HEK293T (cell line): ENCODE data around the gene PHC2.

ENCODE experiments used
- CTCF ChIA-PET: fragments of 350-600 bp; formaldehyde crosslinking; extraction: SDS; loops from one replicate; lab custom pipeline; 2021; ENCODE audit warnings: antibody characterized with exemption, inconsistent platforms; lab: Yijun Ruan, JAX
- POLR2A ChIA-PET: fragments of 350-600 bp; formaldehyde crosslinking; extraction: SDS; loops from one replicate; lab custom pipeline; 2020; ENCODE audit warnings: antibody characterized with exemption, inconsistent platforms; lab: Yijun Ruan, JAX
- DNase-seq: peaks from one replicate; pipeline ENCODE4 v3.0.0; 2012; ENCODE audit warnings: mixed read lengths; ENCODE audit errors: extremely low spot score
- ARNT ChIP-seq: fragments of 450-650 bp; IDR thresholded peaks from 2 replicates; pipeline ENCODE4 v1.6.1; 2017; ENCODE audit warnings: mild to moderate bottlenecking
- BHLHE40 ChIP-seq: fragments of 450-650 bp; IDR thresholded peaks from 2 replicates; pipeline ENCODE4 v1.6.1; 2016; ENCODE audit warnings: mild to moderate bottlenecking, moderate library complexity, borderline replicate concordance
- CTBP1 ChIP-seq: fragments of 450-650 bp; IDR thresholded peaks from 2 replicates; pipeline ENCODE4 v1.6.1; 2016; ENCODE audit warnings: borderline replicate concordance
- ELF4 ChIP-seq: fragments of 450-650 bp; IDR thresholded peaks from 2 replicates; pipeline ENCODE4 v1.6.1; 2017; ENCODE audit warnings: antibody characterized with exemption
- FOXA1 ChIP-seq: fragments of 450-650 bp; IDR thresholded peaks from 2 replicates; pipeline ENCODE4 v1.6.1; 2016; ENCODE audit warnings: mild to moderate bottlenecking
- FOXK2 ChIP-seq: fragments of 450-650 bp; IDR thresholded peaks from 2 replicates; pipeline ENCODE4 v1.6.1; 2016; ENCODE audit warnings: mild to moderate bottlenecking
- FOXM1 ChIP-seq: fragments of 450-650 bp; IDR thresholded peaks from 2 replicates; pipeline ENCODE4 v1.6.1; 2017; ENCODE audit warnings: mild to moderate bottlenecking, borderline replicate concordance
- HDGF ChIP-seq: fragments of 450-650 bp; IDR thresholded peaks from 2 replicates; pipeline ENCODE4 v1.6.1; 2017; ENCODE audit warnings: antibody characterized with exemption, borderline replicate concordance
- L3MBTL2 ChIP-seq: fragments of 450-650 bp; conservative IDR thresholded peaks from 2 replicates; pipeline ENCODE4 v1.6.1; 2016; ENCODE audit warnings: mild to moderate bottlenecking
- LEF1 ChIP-seq: fragments of 450-650 bp; IDR thresholded peaks from 2 replicates; pipeline ENCODE4 v1.6.1; 2017; ENCODE audit warnings: mild to moderate bottlenecking, borderline replicate concordance
- NFRKB ChIP-seq: fragments of 450-650 bp; IDR thresholded peaks from 2 replicates; pipeline ENCODE4 v1.6.1; 2016; ENCODE audit warnings: mild to moderate bottlenecking, moderate library complexity
- SP1 ChIP-seq: fragments of 450-650 bp; IDR thresholded peaks from 2 replicates; pipeline ENCODE4 v1.6.1; 2017
- SUZ12 ChIP-seq: fragments of 450-650 bp; IDR thresholded peaks from 2 replicates; pipeline ENCODE4 v1.6.1; 2016; ENCODE audit warnings: mild to moderate bottlenecking
- TARDBP ChIP-seq: fragments of 450-650 bp; IDR thresholded peaks from 2 replicates; pipeline ENCODE4 v1.6.1; 2016
- ZNF384 ChIP-seq: fragments of 450-650 bp; IDR thresholded peaks from 2 replicates; pipeline ENCODE4 v1.6.1; 2016
- TF ChIP-seq, protein P1 (sequence below): fragments of 450-650 bp; IDR thresholded peaks from 2 replicates; pipeline ENCODE4 v1.6.1; 2016

The PHC2 gene

DNA sequence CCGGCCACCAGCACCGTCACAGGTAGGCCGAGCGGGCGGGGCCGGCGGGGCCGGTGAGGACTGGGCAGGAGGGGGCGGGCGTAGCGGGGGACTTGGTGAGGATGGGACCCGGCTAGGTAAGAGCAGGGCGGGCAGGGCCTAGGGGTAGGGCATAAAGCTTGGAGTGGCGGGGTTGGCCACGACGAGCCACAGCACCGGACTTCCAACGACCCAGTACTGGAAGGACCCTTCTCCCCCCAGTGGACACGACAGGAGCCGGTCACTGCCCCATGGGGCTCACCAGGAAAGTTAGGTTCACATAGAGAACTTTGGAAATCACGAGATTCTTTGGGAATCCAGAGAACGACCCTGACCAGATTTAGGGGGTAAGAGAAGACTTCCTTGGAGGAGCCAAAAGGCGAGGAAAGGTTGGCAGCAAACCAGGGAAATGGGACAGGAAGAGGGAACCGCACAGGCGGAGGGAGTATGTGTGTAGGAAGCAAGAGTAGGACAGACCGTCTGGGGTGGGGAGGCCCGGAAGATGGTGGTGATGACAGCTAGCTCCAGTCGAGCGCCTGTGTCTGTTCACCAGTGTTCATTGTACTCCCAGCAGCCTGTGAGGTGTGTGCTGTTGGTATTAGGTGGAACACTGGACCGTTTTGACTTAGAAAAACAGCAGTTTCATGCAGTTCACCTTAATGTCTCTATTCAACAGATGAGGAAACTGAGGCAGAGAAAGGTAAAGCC, 154.2 kb downstream of the PHC2 start:
- DNase-seq, result no peak
- CTCF ChIA-PET, result no interaction called here
- TF ChIP-seq NFRKB, result no peak
- no peak for TF ChIP-seq SP1
- TF ChIP-seq SUZ12, result no peak
- TF ChIP-seq, protein P1, sequence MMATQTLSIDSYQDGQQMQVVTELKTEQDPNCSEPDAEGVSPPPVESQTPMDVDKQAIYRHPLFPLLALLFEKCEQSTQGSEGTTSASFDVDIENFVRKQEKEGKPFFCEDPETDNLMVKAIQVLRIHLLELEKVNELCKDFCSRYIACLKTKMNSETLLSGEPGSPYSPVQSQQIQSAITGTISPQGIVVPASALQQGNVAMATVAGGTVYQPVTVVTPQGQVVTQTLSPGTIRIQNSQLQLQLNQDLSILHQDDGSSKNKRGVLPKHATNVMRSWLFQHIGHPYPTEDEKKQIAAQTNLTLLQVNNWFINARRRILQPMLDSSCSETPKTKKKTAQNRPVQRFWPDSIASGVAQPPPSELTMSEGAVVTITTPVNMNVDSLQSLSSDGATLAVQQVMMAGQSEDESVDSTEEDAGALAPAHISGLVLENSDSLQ, result no peak
- TF ChIP-seq ARNT, result no peak
- no peak for TF ChIP-seq LEF1
- TF ChIP-seq FOXA1, result no peak
- no peak for TF ChIP-seq FOXM1
- no peak for TF ChIP-seq FOXK2
- POLR2A ChIA-PET, result no interaction called here

DNA sequence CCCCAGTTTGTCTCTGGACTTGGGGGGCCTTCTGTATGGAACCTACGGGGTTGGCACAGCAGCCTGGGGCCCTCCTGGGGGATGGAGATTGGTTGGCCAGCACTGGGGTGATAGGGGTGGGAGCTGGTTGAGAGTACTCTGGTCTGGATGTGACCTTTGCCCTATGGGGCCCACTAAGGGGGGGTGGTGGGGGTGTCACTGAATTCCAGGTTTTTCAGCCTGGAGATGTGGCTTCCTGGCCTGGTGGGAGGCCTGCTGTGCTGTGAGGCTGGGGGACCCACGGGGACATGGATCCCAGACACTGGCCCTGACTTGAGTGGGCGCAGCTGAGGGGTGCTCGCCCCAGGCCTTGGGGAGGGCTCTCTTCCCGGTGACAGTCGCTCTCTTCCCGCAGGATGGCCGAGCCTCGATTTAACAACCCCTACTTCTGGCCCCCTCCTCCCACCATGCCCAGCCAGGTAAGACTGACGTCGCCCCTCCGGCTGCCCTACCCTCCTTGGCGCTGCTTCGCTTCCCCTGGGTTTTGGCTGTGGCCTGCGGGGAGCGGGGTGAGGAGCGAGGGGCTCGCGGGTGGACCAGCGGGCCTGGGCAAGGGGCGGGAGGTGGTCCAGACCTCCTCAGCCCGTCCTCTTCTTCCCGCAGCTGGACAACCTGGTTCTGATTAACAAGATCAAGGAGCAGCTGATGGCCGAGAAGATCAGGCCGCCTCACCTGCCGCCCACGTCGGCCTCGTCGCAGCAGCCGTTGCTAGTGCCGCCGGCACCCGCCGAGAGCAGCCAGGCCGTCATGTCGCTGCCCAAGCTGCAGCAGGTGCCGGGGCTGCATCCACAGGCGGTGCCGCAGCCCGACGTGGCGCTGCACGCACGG, 155.0 kb downstream of the PHC2 start:
- no peak for DNase-seq
- TF ChIP-seq NFRKB, result no peak
- TF ChIP-seq FOXK2, result no peak
- no peak for TF ChIP-seq BHLHE40
- TF ChIP-seq, protein P1, result no peak
- no peak for TF ChIP-seq FOXM1
- no peak for TF ChIP-seq ZNF384
- TF ChIP-seq L3MBTL2, result no peak
- POLR2A ChIA-PET, result no interaction called here
- CTCF ChIA-PET, result no interaction called here

DNA sequence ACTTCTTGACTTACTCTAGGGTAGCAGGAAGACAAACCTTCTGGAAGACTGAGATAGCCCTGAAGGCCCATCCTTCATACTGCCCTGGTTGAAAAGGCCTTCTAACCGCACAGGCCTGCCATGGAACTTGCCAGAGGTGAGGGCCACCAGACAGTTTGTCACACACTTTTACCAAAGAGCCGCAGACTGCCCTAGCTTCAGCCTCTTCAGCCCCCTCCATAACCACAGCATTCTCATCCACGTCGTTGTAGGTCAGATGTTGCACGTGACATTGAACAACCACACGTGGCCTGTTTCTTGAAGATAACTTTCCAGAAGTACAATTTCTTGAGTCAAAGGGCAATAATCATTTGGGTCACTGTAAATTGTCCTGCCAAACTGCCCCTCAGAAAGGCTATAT, 155.7 kb downstream of the PHC2 start:
- ChIA-PET POLR2A (interaction anchor here (1.7 kb wide), 1 partner anchor 148 kb away, joined by 4 read pairs; no protein-coding TSS in a partner anchor), CTCF (no interaction called here)
- DNase-seq, result no peak
- TF ChIP-seq FOXM1 (no peak), ARNT (0 out of 2 replicates have a peak, but pooled peaks have one; percentile 2)

DNA sequence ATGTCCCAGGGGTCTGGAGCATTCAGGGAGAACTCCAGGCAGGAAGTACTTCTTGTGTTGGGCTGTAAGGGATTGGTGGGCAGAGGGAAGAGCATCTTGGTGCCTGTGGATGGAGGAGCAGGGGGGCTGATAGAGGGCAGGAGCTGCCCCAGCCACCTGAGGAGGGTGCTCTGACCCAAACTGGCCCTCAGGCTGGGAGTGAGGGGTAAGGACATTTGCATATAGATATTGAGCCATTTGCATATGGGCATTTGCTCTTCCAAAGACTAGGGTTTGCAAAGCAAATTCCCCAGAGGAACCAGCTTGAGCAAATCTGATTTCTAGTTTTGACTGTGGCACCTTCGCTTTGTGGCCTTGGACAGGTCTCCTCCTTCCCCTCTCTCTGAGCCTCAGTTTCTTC, 156.4 kb downstream of the PHC2 start:
- ChIA-PET POLR2A (interaction anchor here (1.7 kb wide), 1 partner anchor 147 kb away, joined by 4 read pairs; no protein-coding TSS in a partner anchor), CTCF (no interaction called here)
- no peak for DNase-seq
- no peak for TF ChIP-seq FOXM1
- TF ChIP-seq HDGF, result no peak
- no peak for TF ChIP-seq L3MBTL2
- TF ChIP-seq NFRKB, result no peak
- no peak for TF ChIP-seq ELF4
- no peak for TF ChIP-seq BHLHE40
- no peak for TF ChIP-seq TARDBP
- no peak for TF ChIP-seq ARNT
- TF ChIP-seq SUZ12, result no peak
- no peak for TF ChIP-seq FOXA1
- TF ChIP-seq LEF1, result no peak
- TF ChIP-seq FOXK2, result no peak
- TF ChIP-seq CTBP1, result no peak
- no peak for TF ChIP-seq ZNF384
- TF ChIP-seq SP1, result no peak
- TF ChIP-seq, protein P1, result no peak

DNA sequence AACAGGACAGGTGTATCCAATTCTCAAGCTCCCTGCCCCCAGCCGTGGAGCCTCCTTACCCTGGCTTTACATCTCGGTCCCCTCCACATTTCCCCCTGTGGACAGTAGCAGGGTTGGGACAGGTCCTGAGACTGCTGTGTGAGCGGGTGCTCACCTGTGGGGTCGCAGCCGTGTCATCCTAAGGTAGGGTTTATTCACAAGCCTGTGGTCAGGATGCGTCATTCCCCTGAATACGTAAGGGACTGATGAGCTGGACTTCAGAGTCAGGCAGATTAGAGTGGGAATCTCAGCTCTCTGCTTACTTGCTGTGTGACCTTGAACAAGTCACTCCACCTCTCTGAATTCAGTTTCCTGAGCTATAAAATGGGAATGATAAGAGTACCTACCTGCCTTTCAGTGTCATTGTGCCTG, 156.9 kb downstream of the PHC2 start:
- ChIA-PET CTCF (interaction anchor here (1.0 kb wide), 1 partner anchor 21 kb away, joined by 3 read pairs; no protein-coding TSS in a partner anchor), POLR2A (interaction anchor here (0.9 to 1.7 kb wide), 2 partner anchors 76 to 147 kb away, joined by 3 to 4 read pairs; no protein-coding TSS in a partner anchor)
- TF ChIP-seq CTBP1, result no peak
- no peak for TF ChIP-seq LEF1
- no peak for TF ChIP-seq FOXA1
- TF ChIP-seq NFRKB, result no peak
- TF ChIP-seq HDGF, result no peak
- TF ChIP-seq, protein P1, result no peak
- TF ChIP-seq BHLHE40, result no peak
- TF ChIP-seq SUZ12, result no peak
- TF ChIP-seq SP1, result no peak
- TF ChIP-seq ZNF384, result no peak
- TF ChIP-seq FOXM1, result no peak
- TF ChIP-seq TARDBP, result no peak
- TF ChIP-seq L3MBTL2, result no peak
- no peak for TF ChIP-seq ARNT
- no peak for TF ChIP-seq ELF4
- no peak for TF ChIP-seq FOXK2
- no peak for DNase-seq
